ENCODE results near the gene ADSL. TPM values are rescaled to one million over a fixed set of nuclear protein-coding genes. Genes with fewer than 3 reads are reported as not detected.

ADSL gene
- total and polyA plus RNA-seq, 4 donors: 19.4 to 54.5 (median 39.8) TPM

DNA sequence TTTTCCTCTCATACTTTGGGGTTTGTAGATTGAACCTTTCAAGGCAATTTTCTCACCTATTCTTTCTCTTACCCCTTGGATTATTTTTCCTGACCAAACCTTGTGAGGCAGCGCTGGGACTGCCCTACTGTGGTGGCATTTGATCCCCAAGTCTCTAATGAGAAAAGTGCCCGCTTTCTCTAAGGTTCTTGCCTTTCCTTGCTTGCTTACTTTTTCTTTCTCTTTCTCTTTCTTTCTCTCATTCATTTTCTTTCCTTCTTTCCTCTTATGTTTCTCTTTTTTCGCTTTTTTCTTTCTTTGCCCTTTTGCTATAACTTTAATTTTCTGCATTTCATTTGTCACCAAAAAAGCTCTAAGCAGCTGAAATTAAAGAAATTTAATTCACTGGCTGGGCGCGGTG is 40.7 kb upstream of the ADSL start (continued):
- TF ChIP-seq, protein P1, sequence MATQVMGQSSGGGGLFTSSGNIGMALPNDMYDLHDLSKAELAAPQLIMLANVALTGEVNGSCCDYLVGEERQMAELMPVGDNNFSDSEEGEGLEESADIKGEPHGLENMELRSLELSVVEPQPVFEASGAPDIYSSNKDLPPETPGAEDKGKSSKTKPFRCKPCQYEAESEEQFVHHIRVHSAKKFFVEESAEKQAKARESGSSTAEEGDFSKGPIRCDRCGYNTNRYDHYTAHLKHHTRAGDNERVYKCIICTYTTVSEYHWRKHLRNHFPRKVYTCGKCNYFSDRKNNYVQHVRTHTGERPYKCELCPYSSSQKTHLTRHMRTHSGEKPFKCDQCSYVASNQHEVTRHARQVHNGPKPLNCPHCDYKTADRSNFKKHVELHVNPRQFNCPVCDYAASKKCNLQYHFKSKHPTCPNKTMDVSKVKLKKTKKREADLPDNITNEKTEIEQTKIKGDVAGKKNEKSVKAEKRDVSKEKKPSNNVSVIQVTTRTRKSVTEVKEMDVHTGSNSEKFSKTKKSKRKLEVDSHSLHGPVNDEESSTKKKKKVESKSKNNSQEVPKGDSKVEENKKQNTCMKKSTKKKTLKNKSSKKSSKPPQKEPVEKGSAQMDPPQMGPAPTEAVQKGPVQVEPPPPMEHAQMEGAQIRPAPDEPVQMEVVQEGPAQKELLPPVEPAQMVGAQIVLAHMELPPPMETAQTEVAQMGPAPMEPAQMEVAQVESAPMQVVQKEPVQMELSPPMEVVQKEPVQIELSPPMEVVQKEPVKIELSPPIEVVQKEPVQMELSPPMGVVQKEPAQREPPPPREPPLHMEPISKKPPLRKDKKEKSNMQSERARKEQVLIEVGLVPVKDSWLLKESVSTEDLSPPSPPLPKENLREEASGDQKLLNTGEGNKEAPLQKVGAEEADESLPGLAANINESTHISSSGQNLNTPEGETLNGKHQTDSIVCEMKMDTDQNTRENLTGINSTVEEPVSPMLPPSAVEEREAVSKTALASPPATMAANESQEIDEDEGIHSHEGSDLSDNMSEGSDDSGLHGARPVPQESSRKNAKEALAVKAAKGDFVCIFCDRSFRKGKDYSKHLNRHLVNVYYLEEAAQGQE (IDR thresholded peaks at IDR 0.05): no peak

DNA sequence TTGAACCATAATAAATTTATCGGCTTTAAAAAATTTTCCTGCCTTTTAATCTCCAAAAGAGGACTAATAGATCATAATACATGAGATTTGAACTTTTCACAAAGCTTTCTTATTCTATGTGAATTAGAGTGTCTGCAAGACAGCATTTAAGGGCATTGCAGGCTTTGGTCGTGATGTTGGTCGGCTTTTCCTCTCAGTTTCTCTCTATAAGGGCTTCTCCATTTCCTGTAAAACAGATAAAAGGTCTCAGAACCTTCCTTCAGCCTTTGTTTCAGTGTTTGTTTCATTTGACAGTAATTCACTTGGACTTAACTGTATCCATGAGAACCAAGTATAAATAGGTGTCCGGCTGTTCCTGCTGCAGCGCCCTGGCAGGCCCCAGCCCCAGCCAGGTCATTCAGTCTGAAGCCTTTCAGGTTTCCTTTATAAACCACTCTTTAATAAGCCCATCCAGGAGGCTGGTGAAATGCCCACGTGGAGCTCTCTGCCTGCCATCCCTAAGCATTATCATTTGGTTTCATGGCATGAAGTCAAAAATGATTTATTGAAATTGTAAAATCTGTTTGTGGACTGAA is 37.2 kb upstream of the ADSL start:
- H3K9ac ChIP-seq (ENCODE audit: low read depth in 1 of 2, low read length in 2 of 2): no peak overlapping the region
- no peak for DNase-seq (ENCODE audit: low spot score)
- H3K36me3 ChIP-seq (ENCODE audit: control insufficient read depth in 4 of 4, insufficient read depth in 3 of 4, low read depth in 1 of 4, low read length in 3 of 4): peaks cover 8 to 74% (median 50%) of the 10 kb centered on the region in 4 donors
- H3K9me3 ChIP-seq (ENCODE audit: control insufficient read depth in 4 of 4, low read length in 3 of 4): no peaks in the 10 kb centered on the region
- no peak overlapping the region for H3K4me3 ChIP-seq (ENCODE audit: low read depth in 1 of 3, low read length in 3 of 3)
- no peaks in the 10 kb centered on the region for H3K27me3 ChIP-seq (ENCODE audit: control insufficient read depth in 4 of 4, insufficient read depth in 4 of 4, low read length in 3 of 4)
- no peak overlapping the region for H3K27ac ChIP-seq (ENCODE audit: low read depth in 1 of 2, low read length in 2 of 2)
- WGBS: 88% methylated on average over 6 of the region's 6 CpGs
- H3K4me1 ChIP-seq (ENCODE audit: control insufficient read depth in 4 of 4, insufficient read depth in 4 of 4, low read length in 3 of 4): no peaks in the 10 kb centered on the region
- no peak for TF ChIP-seq EGR1 (IDR thresholded peaks at IDR 0.05; ENCODE audit: low read depth in 2 of 2)
- no peak for TF ChIP-seq RXRA (IDR thresholded peaks at IDR 0.05)
- TF ChIP-seq GABPA (IDR thresholded peaks at IDR 0.05 in 1 of 2, conservative IDR thresholded peaks at IDR 0.05 in 1 of 2): no peak
- TF ChIP-seq HNF4G (IDR thresholded peaks at IDR 0.05): no peak
- no peak for TF ChIP-seq NR2F2 (IDR thresholded peaks at IDR 0.05)
- TF ChIP-seq, protein P2, sequence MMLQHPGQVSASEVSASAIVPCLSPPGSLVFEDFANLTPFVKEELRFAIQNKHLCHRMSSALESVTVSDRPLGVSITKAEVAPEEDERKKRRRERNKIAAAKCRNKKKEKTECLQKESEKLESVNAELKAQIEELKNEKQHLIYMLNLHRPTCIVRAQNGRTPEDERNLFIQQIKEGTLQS (IDR thresholded peaks at IDR 0.05): no peak
- TF ChIP-seq, protein P1 (IDR thresholded peaks at IDR 0.05): no peak
- TF ChIP-seq TAF1 (conservative IDR thresholded peaks at IDR 0.05): no peak
- TF ChIP-seq HNF4A (conservative IDR thresholded peaks at IDR 0.05): no peak
- TF ChIP-seq, protein P3, sequence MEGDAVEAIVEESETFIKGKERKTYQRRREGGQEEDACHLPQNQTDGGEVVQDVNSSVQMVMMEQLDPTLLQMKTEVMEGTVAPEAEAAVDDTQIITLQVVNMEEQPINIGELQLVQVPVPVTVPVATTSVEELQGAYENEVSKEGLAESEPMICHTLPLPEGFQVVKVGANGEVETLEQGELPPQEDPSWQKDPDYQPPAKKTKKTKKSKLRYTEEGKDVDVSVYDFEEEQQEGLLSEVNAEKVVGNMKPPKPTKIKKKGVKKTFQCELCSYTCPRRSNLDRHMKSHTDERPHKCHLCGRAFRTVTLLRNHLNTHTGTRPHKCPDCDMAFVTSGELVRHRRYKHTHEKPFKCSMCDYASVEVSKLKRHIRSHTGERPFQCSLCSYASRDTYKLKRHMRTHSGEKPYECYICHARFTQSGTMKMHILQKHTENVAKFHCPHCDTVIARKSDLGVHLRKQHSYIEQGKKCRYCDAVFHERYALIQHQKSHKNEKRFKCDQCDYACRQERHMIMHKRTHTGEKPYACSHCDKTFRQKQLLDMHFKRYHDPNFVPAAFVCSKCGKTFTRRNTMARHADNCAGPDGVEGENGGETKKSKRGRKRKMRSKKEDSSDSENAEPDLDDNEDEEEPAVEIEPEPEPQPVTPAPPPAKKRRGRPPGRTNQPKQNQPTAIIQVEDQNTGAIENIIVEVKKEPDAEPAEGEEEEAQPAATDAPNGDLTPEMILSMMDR (IDR thresholded peaks at IDR 0.05; ENCODE audit: low read depth, low read length, missing input control): no peak
- TF ChIP-seq RAD21 (IDR thresholded peaks at IDR 0.05): no peak
- no peak for TF ChIP-seq SP1 (IDR thresholded peaks at IDR 0.05)
- TF ChIP-seq, protein P4, sequence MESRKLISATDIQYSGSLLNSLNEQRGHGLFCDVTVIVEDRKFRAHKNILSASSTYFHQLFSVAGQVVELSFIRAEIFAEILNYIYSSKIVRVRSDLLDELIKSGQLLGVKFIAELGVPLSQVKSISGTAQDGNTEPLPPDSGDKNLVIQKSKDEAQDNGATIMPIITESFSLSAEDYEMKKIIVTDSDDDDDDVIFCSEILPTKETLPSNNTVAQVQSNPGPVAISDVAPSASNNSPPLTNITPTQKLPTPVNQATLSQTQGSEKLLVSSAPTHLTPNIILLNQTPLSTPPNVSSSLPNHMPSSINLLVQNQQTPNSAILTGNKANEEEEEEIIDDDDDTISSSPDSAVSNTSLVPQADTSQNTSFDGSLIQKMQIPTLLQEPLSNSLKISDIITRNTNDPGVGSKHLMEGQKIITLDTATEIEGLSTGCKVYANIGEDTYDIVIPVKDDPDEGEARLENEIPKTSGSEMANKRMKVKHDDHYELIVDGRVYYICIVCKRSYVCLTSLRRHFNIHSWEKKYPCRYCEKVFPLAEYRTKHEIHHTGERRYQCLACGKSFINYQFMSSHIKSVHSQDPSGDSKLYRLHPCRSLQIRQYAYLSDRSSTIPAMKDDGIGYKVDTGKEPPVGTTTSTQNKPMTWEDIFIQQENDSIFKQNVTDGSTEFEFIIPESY (IDR thresholded peaks at IDR 0.05): no peak
- TF ChIP-seq FOXA1 (IDR thresholded peaks at IDR 0.05): no peak
- no peak for TF ChIP-seq JUND (IDR thresholded peaks at IDR 0.05)
- TF ChIP-seq, protein P5, sequence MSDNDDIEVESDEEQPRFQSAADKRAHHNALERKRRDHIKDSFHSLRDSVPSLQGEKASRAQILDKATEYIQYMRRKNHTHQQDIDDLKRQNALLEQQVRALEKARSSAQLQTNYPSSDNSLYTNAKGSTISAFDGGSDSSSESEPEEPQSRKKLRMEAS (IDR thresholded peaks at IDR 0.05): no peak
- no peak for TF ChIP-seq FOXA2 (IDR thresholded peaks at IDR 0.05)
- no peak for TF ChIP-seq YY1 (IDR thresholded peaks at IDR 0.05)

Data from liver (tissue), 9 donors.